Hematopoietic multipotent progenitor cell (in vitro differentiated cells): ENCODE measurements around the gene ZNF330. TPM values are rescaled to one million over a fixed set of nuclear protein-coding genes. Genes with fewer than 3 reads are reported as not detected.

Experiments
- DNase-seq, 3 donors: peaks; one replicate each; pipeline ENCODE4 v3.0.0-alpha.2; 2011 to 2015; ENCODE audit warnings: low read depth in 2 of 3, low spot score in 2 of 3
- total RNA-seq: library from RNA; depleted of rRNA; stranded (reverse); fragments of >200 nt; gene quantifications from one replicate; pipeline ENCODE4 v1.2.3, GENCODE V29; 2012

ZNF330 gene
- total RNA-seq, 1 donor, result 25.6 TPM

- no peak for DNase-seq
Measured at GRCh38 chr4:141229408-141230101, 8.9 kb downstream of the ZNF330 start.

GRCh38 chr4:141233673-141234072, 13.0 kb downstream of the ZNF330 start:
- DNase-seq, result no peak

GRCh38 chr4:141238186-141238585, 17.5 kb downstream of the ZNF330 start:
- DNase-seq, result no peak

GRCh38 chr4:141240259-141240658, 19.6 kb downstream of the ZNF330 start:
- DNase-seq, result no peak

- DNase-seq, result no peak
Measured at GRCh38 chr4:141240671-141241070, 20.0 kb downstream of the ZNF330 start.

GRCh38 chr4:141241986-141242385, 21.3 kb downstream of the ZNF330 start:
- DNase-seq, result no peak

GRCh38 chr4:141244419-141244818, 23.7 kb downstream of the ZNF330 start:
- no peak for DNase-seq

- DNase-seq, result no peak
Measured at GRCh38 chr4:141246243-141246642, 25.5 kb downstream of the ZNF330 start.

GRCh38 chr4:141246683-141247429, 26.2 kb downstream of the ZNF330 start:
- no peak for DNase-seq

GRCh38 chr4:141247430-141247780, 26.7 kb downstream of the ZNF330 start:
- DNase-seq, result no peak

- DNase-seq, result no peak
Measured at GRCh38 chr4:141248029-141248428, 27.3 kb downstream of the ZNF330 start.

GRCh38 chr4:141248486-141248885, 27.8 kb downstream of the ZNF330 start:
- DNase-seq, result no peak

- no peak for DNase-seq
Measured at GRCh38 chr4:141254326-141254725, 33.6 kb downstream of the ZNF330 start.

- DNase-seq, result no peak
Measured at GRCh38 chr4:141255016-141255415, 34.3 kb downstream of the ZNF330 start.

- DNase-seq, result no peak
Measured at GRCh38 chr4:141258558-141258957, 37.9 kb downstream of the ZNF330 start.

- peak in 2 of 3 donors; percentile 4 to 39 for DNase-seq
Measured at GRCh38 chr4:141275834-141276233, 55.1 kb downstream of the ZNF330 start.

- no peak for DNase-seq
Measured at GRCh38 chr4:141283152-141283551, 62.5 kb downstream of the ZNF330 start.

- no peak for DNase-seq
Measured at GRCh38 chr4:141283563-141283962, 62.9 kb downstream of the ZNF330 start.
